Body of pancreas (tissue), 4 donors: ENCODE data around the gene UPP1. TPM values are rescaled to one million over a fixed set of nuclear protein-coding genes. Genes with fewer than 3 reads are reported as not detected.

Source experiments
- ATAC-seq: fragments of 150-250 bp; one replicate; pipeline ENCODE4 v1.9.1; 2016
- DNase-seq, 4 donors: peaks; one replicate each; pipeline ENCODE4 v3.0.0-alpha.2; 2019
- H3K27ac ChIP-seq, 4 donors: fragments of 200-600 bp; sonication (generic); 1 replicate in 3 of 4; 2 replicates in 1 of 4; pipeline versions ENCODE4 v1.5.1 to v1.6.1; 2016 to 2019; ENCODE audit warnings: mild to moderate bottlenecking in 1 of 4, mixed read lengths in 1 of 4, moderate library complexity in 1 of 4
- H3K27me3 ChIP-seq, 2 donors: fragments of 200-600 bp; sonication (generic); one replicate each; pipeline ENCODE4 v1.6.0; 2016; ENCODE audit warnings: mild to moderate bottlenecking in 1 of 2
- H3K36me3 ChIP-seq, 2 donors: fragments of 200-600 bp; sonication (generic); replicated peaks in 1 of 2; 2 replicates each; pipeline ENCODE4 v1.5.1; 2016; ENCODE audit warnings: low read depth in 2 of 2; ENCODE audit not compliant: insufficient read depth in 1 of 2
- H3K4me1 ChIP-seq: fragments of 200-600 bp; sonication (generic); one replicate; pipeline ENCODE4 v1.6.0; 2016
- H3K4me3 ChIP-seq, 2 donors: fragments of 200-600 bp; sonication (generic); 1 replicate in 1 of 2; 2 replicates in 1 of 2; pipeline ENCODE4 v1.5.1; 2016 to 2019
- H3K9me3 ChIP-seq, 3 donors: fragments of 200-600 bp; sonication (generic); 1 replicate in 2 of 3; 2 replicates in 1 of 3; pipeline ENCODE4 v1.5.1; 2016
- POLR2A ChIP-seq, 3 donors: fragments of 450-650 bp; IDR thresholded peaks; one replicate each; pipeline ENCODE4 v1.6.1; 2016; ENCODE audit warnings: antibody characterized with exemption in 3 of 3, mild to moderate bottlenecking in 2 of 3
- WGBS, 2 donors: methylation state at CpG; one replicate each; pipeline ENCODE4 v1.1.5; 2017; 5-methylcytosine and 5-hydroxymethylcytosine counted together
- intact Hi-C: fragments of 100-400 bp; cut with DNase I; formaldehyde crosslinking; loops from one replicate; pipeline ENCODE4 v1.15.1; 2023
- total RNA-seq, 2 donors: library from RNA; depleted of rRNA; stranded (reverse); fragments of >200 nt; gene quantifications; one replicate each; pipeline ENCODE4 v1.1.0, GENCODE V29; 2016
- TF ChIP-seq, protein P1 (sequence below), 7 experiments: fragments of 450-650 bp in 4 of 7; fragments of 200-600 bp in 3 of 7; sonication (generic) in 3 of 7; IDR thresholded peaks; one replicate each; pipeline ENCODE4 v1.5.1; 2016 to 2019; ENCODE audit warnings: antibody characterized with exemption in 7 of 7

UPP1 gene
- total RNA-seq, 2 donors from 2014 or later: 7.3 to 9.9 TPM

- H3K36me3 ChIP-seq: peaks cover 0 to 9% of the 10 kb centered on the region in 2 donors
- no peak overlapping the region for H3K27ac ChIP-seq
- no peak for DNase-seq
- no peak for TF ChIP-seq POLR2A (IDR thresholded peaks at IDR 0.05)
- TF ChIP-seq, protein P1, sequence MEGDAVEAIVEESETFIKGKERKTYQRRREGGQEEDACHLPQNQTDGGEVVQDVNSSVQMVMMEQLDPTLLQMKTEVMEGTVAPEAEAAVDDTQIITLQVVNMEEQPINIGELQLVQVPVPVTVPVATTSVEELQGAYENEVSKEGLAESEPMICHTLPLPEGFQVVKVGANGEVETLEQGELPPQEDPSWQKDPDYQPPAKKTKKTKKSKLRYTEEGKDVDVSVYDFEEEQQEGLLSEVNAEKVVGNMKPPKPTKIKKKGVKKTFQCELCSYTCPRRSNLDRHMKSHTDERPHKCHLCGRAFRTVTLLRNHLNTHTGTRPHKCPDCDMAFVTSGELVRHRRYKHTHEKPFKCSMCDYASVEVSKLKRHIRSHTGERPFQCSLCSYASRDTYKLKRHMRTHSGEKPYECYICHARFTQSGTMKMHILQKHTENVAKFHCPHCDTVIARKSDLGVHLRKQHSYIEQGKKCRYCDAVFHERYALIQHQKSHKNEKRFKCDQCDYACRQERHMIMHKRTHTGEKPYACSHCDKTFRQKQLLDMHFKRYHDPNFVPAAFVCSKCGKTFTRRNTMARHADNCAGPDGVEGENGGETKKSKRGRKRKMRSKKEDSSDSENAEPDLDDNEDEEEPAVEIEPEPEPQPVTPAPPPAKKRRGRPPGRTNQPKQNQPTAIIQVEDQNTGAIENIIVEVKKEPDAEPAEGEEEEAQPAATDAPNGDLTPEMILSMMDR (IDR thresholded peaks at IDR 0.05): no peak
- no peak for ATAC-seq
- H3K4me1 ChIP-seq: peaks cover 7% of the 10 kb centered on the region
- H3K9me3 ChIP-seq: no peaks in the 10 kb centered on the region
- H3K27me3 ChIP-seq: no peaks in the 10 kb centered on the region
- H3K4me3 ChIP-seq: no peak overlapping the region
- intact Hi-C loops: loop anchor here (5.0 kb wide), 1 partner anchor 121 kb away; no protein-coding TSS in a partner anchor
- 89 to 96% methylated on average over 4 to 18 of the region's 18 CpGs for WGBS, 2 donors
These were observed 18.9 kb downstream of the UPP1 start for GRCh38 chr7:48107926-48108472.

- DNase-seq (no peak), ATAC-seq (no peak)
- WGBS, 2 donors: 59 to 76% methylated on average over 5 of the region's 5 CpGs
- TF ChIP-seq, protein P1 (IDR thresholded peaks at IDR 0.05): no peak
- no peak for TF ChIP-seq POLR2A (IDR thresholded peaks at IDR 0.05)
- no peak overlapping the region for H3K27ac ChIP-seq
- no peaks in the 10 kb centered on the region for H3K27me3 ChIP-seq
- no peak overlapping the region for H3K4me3 ChIP-seq
- peaks cover 0 to 2% of the 10 kb centered on the region in 2 donors for H3K36me3 ChIP-seq
- H3K4me1 ChIP-seq: peaks cover 7% of the 10 kb centered on the region
- intact Hi-C loops: loop anchor here (5.0 kb wide), 1 partner anchor 122 kb away; no protein-coding TSS in a partner anchor
- no peaks in the 10 kb centered on the region for H3K9me3 ChIP-seq
These were observed 20.1 kb downstream of the UPP1 start for GRCh38 chr7:48108959-48109847.

DNA sequence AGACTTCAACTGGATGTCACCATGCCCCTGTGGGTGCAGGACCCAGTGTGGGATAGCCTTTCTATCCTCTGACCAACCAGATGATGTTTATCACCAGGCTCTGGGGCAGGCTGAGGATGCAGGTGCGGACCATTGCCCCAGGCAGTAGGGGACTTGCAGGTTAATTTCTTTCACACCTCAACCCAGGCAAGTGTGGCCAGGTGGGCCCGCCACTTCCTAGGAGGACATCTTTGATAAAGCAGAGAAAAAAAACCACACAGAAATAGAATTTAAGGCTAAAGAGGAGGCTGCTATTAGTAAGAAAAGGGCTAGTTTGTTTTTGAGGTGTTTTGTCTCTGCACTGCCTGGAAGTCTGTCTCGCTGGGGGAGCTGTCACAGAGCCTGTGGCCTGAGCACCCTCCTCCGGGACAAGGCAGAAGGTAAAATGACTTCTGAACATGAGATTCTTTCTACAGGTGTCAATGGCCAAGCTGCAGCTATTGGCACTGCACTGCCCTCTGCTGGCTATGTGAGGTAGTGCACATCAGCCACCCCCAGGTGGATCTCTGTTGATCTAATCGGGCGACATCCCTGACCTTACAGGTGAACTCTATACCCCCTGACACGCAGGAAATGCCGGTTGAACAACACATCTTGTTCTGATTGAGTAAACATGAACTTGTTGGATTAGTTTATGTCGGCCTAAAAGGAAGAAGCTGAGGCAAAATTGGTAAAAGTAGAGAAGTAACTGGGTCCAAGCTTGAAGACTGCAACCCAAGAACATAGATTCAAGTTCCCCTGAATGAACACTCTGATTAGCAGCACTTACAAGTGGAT lies 21.0 kb downstream of the UPP1 start:
- H3K27ac ChIP-seq: no peak overlapping the region
- ATAC-seq: peak; percentile 89
- 19 to 23% methylated on average over 9 of the region's 9 CpGs for WGBS, 2 donors

GRCh38 chr7:48110868-48111267 lies 21.8 kb downstream of the UPP1 start:
- H3K4me1 ChIP-seq: peaks cover 7% of the 10 kb centered on the region
- WGBS, 2 donors: 63 to 67% methylated on average over 4 of the region's 4 CpGs
- ATAC-seq: no peak
- peaks cover 0 to 2% of the 10 kb centered on the region in 2 donors for H3K36me3 ChIP-seq
- no peak for DNase-seq
- H3K27ac ChIP-seq: no peak overlapping the region
- no peaks in the 10 kb centered on the region for H3K27me3 ChIP-seq
- TF ChIP-seq, protein P1 (IDR thresholded peaks at IDR 0.05): no peak
- TF ChIP-seq POLR2A (IDR thresholded peaks at IDR 0.05): no peak
- H3K9me3 ChIP-seq: no peaks in the 10 kb centered on the region
- intact Hi-C loops: no loop called here
- H3K4me3 ChIP-seq: no peak overlapping the region

More for the DNA sequence above, 21.0 kb downstream of the UPP1 start:
- TF ChIP-seq, protein P1 (IDR thresholded peaks at IDR 0.05): peak; percentile 94 to 98 (median 96)
- no peak for TF ChIP-seq POLR2A (IDR thresholded peaks at IDR 0.05)
- Histone ChIP-seq H3K4me3 (no peak overlapping the region), H3K4me1 (peaks cover 7% of the 10 kb centered on the region), H3K9me3 (no peaks in the 10 kb centered on the region), H3K27me3 (no peaks in the 10 kb centered on the region), H3K36me3 (peaks cover 0 to 2% of the 10 kb centered on the region in 2 donors)
- intact Hi-C loops: loop anchor here (5.0 kb wide), 1 partner anchor 123 kb away; no protein-coding TSS in a partner anchor
- peak; percentile 82 to 89 (median 84) for DNase-seq
